Astrocyte (in vitro differentiated cells and primary cell): Measurements from ENCODE around the gene ITPK1. TPM values are rescaled to one million over a fixed set of nuclear protein-coding genes. Genes with fewer than 3 reads are reported as not detected.

Source experiments
- DNase-seq: peaks from one replicate; pipeline ENCODE4 v3.0.0-alpha.2; 2010; ENCODE audit warnings: low read depth
- FAIRE-seq: peaks from 2 replicates; lab custom pipeline; 2011; peaks lifted over from hg19 to GRCh38; lab: Jason Lieb, UNC
- H2AFZ ChIP-seq: 2 replicates; pipeline ENCODE4 v1.6.0; 2012; ENCODE audit warnings: low read depth, low read length, inconsistent platforms
- H3K27ac ChIP-seq: 2 replicates; pipeline ENCODE4 v1.5.1; 2011; ENCODE audit warnings: low read depth, low read length, inconsistent platforms
- H3K27me3 ChIP-seq: 2 replicates; pipeline ENCODE4 v1.6.0; 2011; ENCODE audit warnings: low read length, inconsistent platforms; ENCODE audit not compliant: insufficient read depth
- H3K36me3 ChIP-seq: 2 replicates; pipeline ENCODE4 v1.5.1; 2011; ENCODE audit warnings: low read length, inconsistent platforms; ENCODE audit not compliant: insufficient read depth
- H3K4me1 ChIP-seq: 2 replicates; pipeline ENCODE4 v1.5.1; 2011; ENCODE audit warnings: low read length, inconsistent platforms; ENCODE audit not compliant: insufficient read depth
- H3K4me2 ChIP-seq: 2 replicates; pipeline ENCODE4 v1.6.0; 2012; ENCODE audit warnings: low read length, inconsistent platforms
- H3K4me3 ChIP-seq: 2 replicates; pipeline ENCODE4 v1.5.1; 2011; ENCODE audit warnings: low read depth, mild to moderate bottlenecking, low read length, inconsistent platforms; ENCODE audit not compliant: insufficient read depth
- H3K79me2 ChIP-seq: 2 replicates; pipeline ENCODE4 v1.6.0; 2012; ENCODE audit warnings: mild to moderate bottlenecking, low read length, inconsistent platforms; ENCODE audit not compliant: insufficient read depth
- H3K9ac ChIP-seq: 2 replicates; pipeline ENCODE4 v1.6.0; 2012; ENCODE audit warnings: mild to moderate bottlenecking, low read length, inconsistent platforms
- H3K9me3 ChIP-seq: 2 replicates; pipeline ENCODE4 v1.5.1; 2012; ENCODE audit warnings: low read depth, mild to moderate bottlenecking, low read length, inconsistent platforms; ENCODE audit not compliant: insufficient read depth
- H4K20me1 ChIP-seq: 2 replicates; pipeline ENCODE4 v1.6.0; 2012; ENCODE audit warnings: low read length, inconsistent platforms; ENCODE audit not compliant: insufficient read depth
- H3K27ac Mint-ChIP-seq: one replicate; pipeline ENCODE4 v1.8.0; 2021; ENCODE audit warnings: mild to moderate bottlenecking, mixed read lengths; ENCODE audit not compliant: unreplicated experiment
- H3K27me3 Mint-ChIP-seq: one replicate; pipeline ENCODE4 v1.8.0; 2021; ENCODE audit warnings: low read depth, mixed read lengths; ENCODE audit not compliant: unreplicated experiment
- H3K36me3 Mint-ChIP-seq: one replicate; pipeline ENCODE4 v1.8.0; 2021; ENCODE audit warnings: low read depth, mixed read lengths; ENCODE audit not compliant: unreplicated experiment
- H3K4me1 Mint-ChIP-seq: one replicate; pipeline ENCODE4 v1.8.0; 2021; ENCODE audit warnings: low read depth, mixed read lengths; ENCODE audit not compliant: unreplicated experiment
- H3K4me3 Mint-ChIP-seq: one replicate; pipeline ENCODE4 v1.8.0; 2021; ENCODE audit warnings: mild to moderate bottlenecking, moderate library complexity, mixed read lengths; ENCODE audit not compliant: unreplicated experiment
- H3K9me3 Mint-ChIP-seq: one replicate; pipeline ENCODE4 v1.8.0; 2021; ENCODE audit warnings: mild to moderate bottlenecking, mixed read lengths; ENCODE audit not compliant: unreplicated experiment
- EZH2 ChIP-seq: IDR thresholded peaks from 2 replicates; pipeline ENCODE4 v1.6.1; 2012; ENCODE audit warnings: mild to moderate bottlenecking, low read length, inconsistent platforms; ENCODE audit not compliant: insufficient read depth
- total RNA-seq: library from RNA; stranded (reverse); gene quantifications from 2 replicates; pipeline ENCODE4 v1.2.1, GENCODE V29; 2021
- TF ChIP-seq, protein P1 (sequence below): IDR thresholded peaks from 2 replicates; pipeline ENCODE4 v1.5.1; 2011; ENCODE audit warnings: low read depth, mild to moderate bottlenecking, inconsistent platforms, low read length, moderate library complexity; ENCODE audit not compliant: insufficient read depth

Gene ITPK1
- total RNA-seq, 1 donor from 2014 or later: 13.0 TPM

DNA sequence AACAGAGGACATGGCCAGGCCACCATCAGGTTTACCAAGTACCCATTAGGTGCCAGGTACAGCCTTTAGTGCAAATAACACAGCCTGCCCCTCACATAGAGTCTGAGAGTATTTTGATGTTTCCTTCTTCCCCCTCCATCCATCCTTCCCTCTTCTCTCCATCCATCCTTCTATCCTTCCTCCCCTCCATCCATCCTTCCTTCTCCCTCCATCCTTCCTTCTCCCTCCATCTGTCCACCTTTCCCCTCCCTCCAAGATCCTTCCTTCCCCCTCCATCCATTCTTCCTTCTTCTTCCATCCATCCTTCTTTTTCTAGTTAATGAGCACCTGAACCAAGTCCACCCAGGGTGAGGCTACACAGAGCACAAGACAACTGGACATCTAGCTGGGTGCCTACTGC lies 39.8 kb downstream of the ITPK1 start:
- no peaks in the 10 kb centered on the region for H3K27me3 ChIP-seq
- H3K9ac ChIP-seq: no peak overlapping the region
- TF ChIP-seq, protein P1, sequence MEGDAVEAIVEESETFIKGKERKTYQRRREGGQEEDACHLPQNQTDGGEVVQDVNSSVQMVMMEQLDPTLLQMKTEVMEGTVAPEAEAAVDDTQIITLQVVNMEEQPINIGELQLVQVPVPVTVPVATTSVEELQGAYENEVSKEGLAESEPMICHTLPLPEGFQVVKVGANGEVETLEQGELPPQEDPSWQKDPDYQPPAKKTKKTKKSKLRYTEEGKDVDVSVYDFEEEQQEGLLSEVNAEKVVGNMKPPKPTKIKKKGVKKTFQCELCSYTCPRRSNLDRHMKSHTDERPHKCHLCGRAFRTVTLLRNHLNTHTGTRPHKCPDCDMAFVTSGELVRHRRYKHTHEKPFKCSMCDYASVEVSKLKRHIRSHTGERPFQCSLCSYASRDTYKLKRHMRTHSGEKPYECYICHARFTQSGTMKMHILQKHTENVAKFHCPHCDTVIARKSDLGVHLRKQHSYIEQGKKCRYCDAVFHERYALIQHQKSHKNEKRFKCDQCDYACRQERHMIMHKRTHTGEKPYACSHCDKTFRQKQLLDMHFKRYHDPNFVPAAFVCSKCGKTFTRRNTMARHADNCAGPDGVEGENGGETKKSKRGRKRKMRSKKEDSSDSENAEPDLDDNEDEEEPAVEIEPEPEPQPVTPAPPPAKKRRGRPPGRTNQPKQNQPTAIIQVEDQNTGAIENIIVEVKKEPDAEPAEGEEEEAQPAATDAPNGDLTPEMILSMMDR: no peak
- no peak for TF ChIP-seq EZH2
- no peaks in the 10 kb centered on the region for H3K9me3 ChIP-seq
- peaks cover 6% of the 10 kb centered on the region for H3K4me1 Mint-ChIP-seq
- H3K27ac Mint-ChIP-seq: no peak overlapping the region
- H3K4me3 Mint-ChIP-seq: no peak overlapping the region
- H3K4me3 ChIP-seq: no peak overlapping the region
- H3K79me2 ChIP-seq: no peaks in the 10 kb centered on the region
- peaks cover 3% of the 10 kb centered on the region for H3K36me3 Mint-ChIP-seq
- H3K36me3 ChIP-seq: no peaks in the 10 kb centered on the region
- H3K4me1 ChIP-seq: peaks cover 6% of the 10 kb centered on the region
- FAIRE-seq: no peak
- H4K20me1 ChIP-seq: peaks cover 50% of the 10 kb centered on the region
- no peak overlapping the region for H3K4me2 ChIP-seq
- H3K9me3 Mint-ChIP-seq: no peaks in the 10 kb centered on the region
- H3K27me3 Mint-ChIP-seq: peaks cover 39% of the 10 kb centered on the region
- H3K27ac ChIP-seq: no peak overlapping the region
- no peak for DNase-seq
- no peak overlapping the region for H2AFZ ChIP-seq

DNA sequence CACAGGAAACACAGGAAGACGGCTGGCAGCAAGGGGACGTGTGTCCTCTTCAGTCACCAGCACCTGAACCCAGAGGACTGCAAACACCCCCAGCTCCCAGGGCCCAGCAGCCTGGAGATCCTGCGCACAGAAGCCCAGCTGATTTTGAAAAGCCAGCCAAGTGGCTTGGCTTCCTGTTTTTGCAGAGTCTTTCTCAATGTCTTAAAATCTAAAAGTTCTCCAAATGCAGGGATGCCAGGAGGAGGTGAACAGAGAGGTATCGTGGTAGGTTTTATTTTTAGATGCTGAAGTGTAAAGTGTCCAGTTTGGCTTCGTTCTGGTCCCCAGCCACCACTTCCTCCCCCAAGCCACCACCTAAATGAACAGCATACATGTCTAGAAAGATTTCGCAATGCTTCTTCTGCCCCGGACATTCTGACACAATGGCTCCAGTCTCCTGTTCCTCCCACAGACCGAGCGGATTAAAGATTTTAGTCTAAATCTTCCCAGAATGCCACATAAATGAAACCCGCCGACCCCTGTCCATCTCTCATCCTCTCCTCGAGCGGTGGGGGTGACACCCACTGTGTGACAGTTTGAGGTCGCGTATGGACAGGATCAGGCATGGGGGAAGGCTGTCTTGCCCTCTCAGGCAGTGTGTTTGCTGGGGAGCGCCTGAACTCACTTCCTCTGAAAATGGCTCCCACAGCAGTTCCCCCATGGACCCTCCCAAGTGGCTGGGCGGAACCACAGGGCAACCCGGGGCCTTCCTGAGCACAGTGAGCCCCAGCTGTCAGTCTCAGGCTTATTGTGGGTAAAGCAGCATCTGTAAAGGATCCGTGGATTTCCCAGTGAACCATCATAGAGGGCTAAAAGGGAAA lies 41.6 kb downstream of the ITPK1 start:
- Histone ChIP-seq H2AFZ (no peak overlapping the region), H4K20me1 (peaks cover 41% of the 10 kb centered on the region), H3K9me3 (no peaks in the 10 kb centered on the region), H3K79me2 (no peaks in the 10 kb centered on the region), H3K4me2 (no peak overlapping the region), H3K36me3 (no peaks in the 10 kb centered on the region), H3K9ac (no peak overlapping the region), H3K27ac (no peak overlapping the region), H3K4me3 (no peak overlapping the region), H3K4me1 (peaks cover 4% of the 10 kb centered on the region), H3K27me3 (no peaks in the 10 kb centered on the region)
- FAIRE-seq: no peak
- Mint-ChIP-seq H3K4me3 (no peak overlapping the region), H3K9me3 (no peaks in the 10 kb centered on the region), H3K27me3 (peaks cover 49% of the 10 kb centered on the region), H3K4me1 (peaks cover 6% of the 10 kb centered on the region), H3K36me3 (peaks cover 12% of the 10 kb centered on the region), H3K27ac (no peak overlapping the region)
- peak; percentile 10 for DNase-seq
- TF ChIP-seq, protein P1: no peak
- TF ChIP-seq EZH2: no peak

DNA sequence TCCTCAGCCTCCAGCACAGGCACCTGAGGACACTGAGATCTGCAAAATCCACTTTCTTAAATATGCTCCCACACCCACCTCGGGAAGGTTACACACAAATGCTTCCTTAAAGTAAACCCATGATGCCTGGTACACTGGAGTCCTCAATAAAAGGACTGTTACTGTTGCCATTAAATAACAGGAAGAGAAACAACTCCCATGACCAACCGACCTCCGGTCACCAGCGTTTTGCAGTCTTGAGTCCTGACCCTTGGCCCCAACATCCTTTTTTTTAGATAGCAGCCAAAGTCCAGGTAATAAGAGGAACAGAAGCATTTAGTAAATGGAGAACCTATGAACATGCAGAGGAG lies 42.4 kb downstream of the ITPK1 start:
- Histone ChIP-seq H2AFZ (no peak overlapping the region), H3K27ac (no peak overlapping the region), H3K36me3 (no peaks in the 10 kb centered on the region), H4K20me1 (peaks cover 34% of the 10 kb centered on the region), H3K79me2 (no peaks in the 10 kb centered on the region), H3K27me3 (no peaks in the 10 kb centered on the region), H3K9me3 (no peaks in the 10 kb centered on the region), H3K4me3 (no peak overlapping the region), H3K4me1 (no peaks in the 10 kb centered on the region), H3K4me2 (no peak overlapping the region), H3K9ac (no peak overlapping the region)
- Mint-ChIP-seq H3K9me3 (no peaks in the 10 kb centered on the region), H3K4me3 (no peak overlapping the region), H3K27ac (no peak overlapping the region), H3K27me3 (peaks cover 49% of the 10 kb centered on the region), H3K36me3 (peaks cover 13% of the 10 kb centered on the region), H3K4me1 (peaks cover 4% of the 10 kb centered on the region)
- DNase-seq (no peak), FAIRE-seq (no peak)
- TF ChIP-seq EZH2: no peak
- TF ChIP-seq, protein P1: no peak
